Adipose tissue (tissue), 3 donors: Measurements from ENCODE around the gene TGIF2. TPM values are rescaled to one million over a fixed set of nuclear protein-coding genes. Genes with fewer than 3 reads are reported as not detected.
"Not testable (repeated sequence)": the region's sequence is repeated elsewhere in the genome, so short reads cannot be mapped to it uniquely, and the experiment has no call there.

ENCODE experiments used
- H3K27ac ChIP-seq: one replicate; pipeline ENCODE4 v1.5.1; 2013; ENCODE audit warnings: low read depth, low read length
- WGBS, 3 donors: extraction: QIAGEN DNeasy Blood & Tissue Kit; methylation state at CpG; one replicate each; pipeline ENCODE4 v1.1.7; 2013; 5-methylcytosine and 5-hydroxymethylcytosine counted together
- polyA plus RNA-seq, 3 donors: library from polyadenylated mRNA; stranded (reverse); fragments of 200-250 nt; gene quantifications; one replicate each; pipeline ENCODE4 v1.2.3, GENCODE V29; 2013
- donor health status: healthy with polysubstance abuse.
- donor health status: Bipolar disorder and iron deficiency.
- donor health status: healthy.

TGIF2 gene
- polyA plus RNA-seq, 3 donors = 6.3 to 7.3 (median 6.4) TPM

DNA sequence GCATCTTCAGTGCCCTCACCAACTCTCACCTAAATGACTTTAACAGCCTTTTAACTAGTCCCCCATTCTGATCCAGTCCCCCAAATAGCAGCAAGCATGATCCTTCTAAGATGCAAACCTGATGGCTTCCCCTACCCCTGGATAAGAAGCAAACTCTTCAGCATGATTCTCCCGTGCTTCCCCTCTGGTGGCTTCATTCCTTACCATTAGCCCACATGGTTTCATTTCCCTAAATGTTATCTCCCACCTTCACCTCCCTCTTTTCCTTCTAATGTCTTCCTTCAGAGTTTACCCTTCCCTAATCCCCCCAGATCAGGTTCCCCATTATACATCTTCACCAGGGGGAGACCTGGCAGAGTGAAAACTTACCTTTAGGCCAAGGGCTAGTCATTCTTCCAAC, 28.1 kb downstream of the TGIF2 start:
- H3K27ac ChIP-seq = no peak overlapping the region
- WGBS, 3 donors = 43 to 52% (median 44%) methylated on average over 1 of the region's 1 CpG

DNA sequence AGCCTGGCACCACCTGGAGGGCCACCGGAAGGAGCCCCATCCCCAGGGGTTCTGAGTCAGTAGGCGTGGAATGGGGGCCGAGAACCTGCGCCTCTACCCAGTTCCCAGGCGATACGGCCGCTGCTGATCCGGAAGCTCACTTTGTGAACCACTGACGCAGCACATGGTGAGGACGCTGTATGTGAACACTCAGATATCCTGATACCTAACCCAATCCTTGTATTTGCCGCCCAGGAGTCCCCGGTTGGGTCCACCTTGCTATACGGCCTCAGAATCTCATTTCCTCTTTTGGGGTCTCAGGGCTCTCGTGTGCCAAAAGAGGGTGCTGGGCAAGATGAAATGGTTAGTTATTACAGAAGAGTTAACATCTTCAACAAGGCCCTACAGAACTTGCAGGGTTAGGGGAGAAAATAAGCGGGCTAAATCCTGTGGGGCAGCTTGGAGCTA, 31.6 kb downstream of the TGIF2 start:
- WGBS, 3 donors = 32 to 59% (median 33%) methylated on average over 15 of the region's 15 CpGs
- H3K27ac ChIP-seq = peak overlapping the region; percentile 66

DNA sequence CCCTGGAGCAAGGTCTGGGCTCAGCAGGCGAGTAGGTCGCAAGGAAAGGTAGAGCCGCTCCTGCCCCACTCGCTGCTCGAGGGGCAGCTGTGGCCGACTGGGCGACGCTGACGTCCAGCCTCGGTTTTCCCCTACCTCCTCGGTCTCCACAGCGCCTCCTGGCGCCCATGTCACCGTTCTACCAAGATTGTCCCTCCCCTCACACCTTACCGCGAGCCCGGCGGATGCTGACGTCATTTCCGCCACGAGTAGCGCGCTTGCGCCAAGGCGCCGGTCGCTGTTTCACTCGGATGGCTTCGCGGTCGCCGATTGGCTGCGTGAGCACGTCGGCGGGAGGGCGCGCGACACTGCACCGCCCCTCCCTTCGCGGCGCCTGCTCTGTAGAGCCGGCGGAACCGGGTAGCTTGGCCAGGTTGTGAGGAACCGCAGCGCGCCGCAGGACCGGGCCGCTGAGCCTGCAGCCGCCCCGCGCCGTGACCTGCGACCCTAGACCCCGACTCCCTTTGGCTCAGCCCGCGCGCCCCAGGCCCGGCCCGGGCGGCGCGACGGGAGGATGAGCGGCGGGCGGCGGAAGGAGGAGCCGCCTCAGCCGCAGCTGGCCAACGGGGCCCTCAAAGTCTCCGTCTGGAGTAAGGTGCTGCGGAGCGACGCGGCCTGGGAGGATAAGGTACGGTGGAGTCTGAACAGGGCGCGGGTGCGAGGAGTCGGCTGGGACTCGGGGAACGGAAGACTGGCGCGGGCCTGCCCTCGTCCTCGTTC, 32.2 kb downstream of the TGIF2 start, which contains the start of gene RAB5IF:
Gene RAB5IF (plus strand): TSS at position 381 of the 759 bp plus-strand sequence. CDS start 173 bp downstream, at position 554.
- 0% methylated on average over 79 to 90 of the region's 90 CpGs for WGBS, 3 donors
- peak within 1 kb of the TSS; percentile 84 for H3K27ac ChIP-seq

DNA sequence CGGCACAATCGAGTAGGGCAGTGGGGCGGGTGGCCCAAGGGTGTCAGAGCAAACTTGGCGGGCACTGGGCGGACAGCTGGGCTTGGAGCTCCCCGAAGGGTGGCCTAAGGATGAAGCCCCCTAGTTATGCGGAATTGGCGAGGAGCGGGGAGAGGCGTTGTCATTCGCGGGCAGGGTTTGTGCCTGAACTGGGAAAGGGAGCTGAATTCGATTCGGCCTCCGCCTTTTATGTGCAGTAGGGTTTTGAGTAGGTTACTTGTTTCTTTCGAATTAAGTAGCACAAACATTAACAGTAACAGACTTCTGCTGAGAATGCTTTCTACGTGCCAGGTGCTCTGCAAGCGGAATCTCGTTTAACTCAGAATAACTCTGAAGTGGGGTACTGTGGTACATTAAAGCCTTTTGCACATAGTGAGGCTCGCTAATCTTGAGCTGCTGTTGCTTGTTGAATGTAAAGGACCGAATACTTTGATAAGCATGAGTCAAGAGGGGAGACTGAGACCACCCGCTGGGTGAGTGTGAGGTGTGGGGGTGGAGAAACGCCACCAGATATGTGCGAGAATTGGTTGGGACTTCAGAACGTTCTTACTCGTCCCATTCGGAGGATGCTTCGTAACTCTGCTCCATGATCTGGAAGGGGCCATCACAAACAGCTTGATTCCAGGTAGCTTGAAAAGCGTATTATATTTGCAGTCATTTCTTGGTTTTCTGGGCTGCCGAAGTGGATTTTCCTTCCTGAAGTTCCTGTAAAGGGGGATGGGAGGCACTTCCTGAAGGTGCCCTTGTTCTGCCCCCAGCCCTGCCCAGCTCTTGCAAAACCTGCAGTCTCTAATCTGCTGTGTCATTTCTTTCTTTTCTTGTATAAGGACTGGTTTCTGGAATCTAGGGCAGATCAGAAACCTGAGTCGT, 33.0 kb downstream of the TGIF2 start:
- H3K27ac ChIP-seq = peak overlapping the region; percentile 84
- 1% methylated on average over 31 of the region's 31 CpGs for WGBS, 3 donors

DNA sequence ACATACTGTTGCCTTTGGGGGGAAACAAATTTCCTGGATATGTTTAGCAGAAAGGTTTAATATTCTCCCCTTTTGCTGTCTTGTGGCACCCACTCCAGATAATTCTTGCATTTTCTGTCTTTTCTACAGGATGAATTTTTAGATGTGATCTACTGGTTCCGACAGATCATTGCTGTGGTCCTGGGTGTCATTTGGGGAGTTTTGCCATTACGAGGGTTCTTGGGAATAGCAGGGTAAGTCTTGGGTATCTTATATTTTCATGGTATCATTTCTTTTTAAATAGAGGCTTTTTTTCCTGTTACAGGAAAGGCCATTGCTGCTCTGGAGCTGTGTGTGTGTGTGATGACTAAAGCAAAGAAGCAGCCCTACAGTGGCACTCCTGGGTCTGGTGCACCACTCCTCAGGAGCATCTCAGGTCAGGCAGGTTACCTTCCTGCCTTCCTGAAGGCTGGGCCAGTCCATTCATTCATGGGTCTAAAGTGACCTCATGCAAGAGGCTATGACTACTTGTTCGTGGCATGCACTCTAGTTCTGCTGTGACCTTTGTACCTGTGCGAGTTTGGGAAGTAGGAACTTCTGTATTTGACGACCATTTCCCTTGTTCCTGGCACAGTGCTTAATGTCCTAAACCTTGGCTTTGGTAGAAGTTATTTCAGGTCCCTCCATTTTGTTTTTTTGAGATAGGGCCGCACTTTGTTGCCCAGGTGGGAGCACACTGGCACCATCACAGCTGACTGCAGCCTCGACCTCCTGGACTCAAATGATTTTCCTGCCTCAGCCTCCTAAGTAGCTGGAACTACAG, 34.4 kb downstream of the TGIF2 start:
- H3K27ac ChIP-seq = no peak overlapping the region
- 69 to 72% (median 70%) methylated on average over 7 of the region's 7 CpGs for WGBS, 3 donors

DNA sequence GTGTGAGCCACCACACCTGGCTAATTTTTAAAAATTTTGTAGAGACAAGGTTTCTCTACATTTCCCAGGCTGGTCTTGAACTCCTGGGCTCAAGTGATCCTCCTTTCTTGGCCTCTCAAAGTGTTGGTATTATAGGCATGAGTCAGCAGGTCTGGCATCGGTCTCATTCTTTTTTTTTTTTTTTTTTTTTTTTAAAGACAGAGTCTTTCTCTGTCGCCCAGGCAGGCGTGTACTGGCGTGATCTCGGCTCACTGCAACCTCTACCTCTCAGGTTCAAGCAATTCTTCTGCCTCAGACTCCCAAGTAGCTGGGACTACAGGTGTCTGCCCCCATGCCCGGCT, 35.0 kb downstream of the TGIF2 start:
- H3K27ac ChIP-seq = not testable (repeated sequence)
- 85 to 93% (median 85%) methylated on average over 6 of the region's 6 CpGs for WGBS, 3 donors

DNA sequence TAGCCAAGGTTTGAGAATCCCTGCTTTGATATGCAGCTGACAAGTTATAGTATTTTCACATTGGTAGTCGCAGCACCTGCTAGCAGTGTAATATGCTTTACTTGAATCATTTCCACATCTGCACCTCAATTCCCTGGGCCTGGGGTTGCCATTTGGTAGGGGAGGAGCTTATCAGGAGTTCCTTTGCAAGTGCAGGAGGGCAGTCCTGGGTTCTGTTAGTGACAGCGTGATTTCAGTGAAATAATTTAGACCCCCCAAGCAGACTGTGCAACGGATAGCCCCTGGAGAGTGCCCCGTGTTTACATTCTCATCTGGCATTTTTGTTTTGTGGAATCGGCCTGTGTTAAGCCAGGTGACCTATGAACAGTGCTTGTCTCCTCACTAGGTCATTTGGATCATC, 38.2 kb downstream of the TGIF2 start:
- 78 to 89% (median 87%) methylated on average over 5 of the region's 5 CpGs for WGBS, 3 donors
- no peak overlapping the region for H3K27ac ChIP-seq

DNA sequence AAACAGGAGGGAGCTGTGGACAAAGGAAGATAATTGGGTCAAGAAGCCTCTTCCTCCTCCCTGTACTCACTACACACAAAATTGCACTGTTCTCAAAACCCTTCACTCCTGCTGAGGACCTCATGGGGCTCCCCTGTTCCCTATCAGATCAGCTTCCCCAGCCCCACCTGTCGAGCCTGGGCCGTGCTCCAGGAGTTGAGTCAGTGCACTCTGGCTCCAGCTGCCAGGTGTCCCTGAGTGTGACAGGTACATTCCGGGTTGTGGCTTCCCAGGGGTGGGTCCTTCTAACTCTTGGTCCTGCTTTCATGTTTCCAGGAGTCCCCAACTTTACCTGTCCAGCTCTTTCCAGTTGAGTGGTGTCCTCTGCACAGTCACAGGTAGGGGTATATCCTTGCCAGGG, 40.6 kb downstream of the TGIF2 start:
- H3K27ac ChIP-seq = no peak overlapping the region
- WGBS, 3 donors = 36 to 84% (median 79%) methylated on average over 3 of the region's 3 CpGs

DNA sequence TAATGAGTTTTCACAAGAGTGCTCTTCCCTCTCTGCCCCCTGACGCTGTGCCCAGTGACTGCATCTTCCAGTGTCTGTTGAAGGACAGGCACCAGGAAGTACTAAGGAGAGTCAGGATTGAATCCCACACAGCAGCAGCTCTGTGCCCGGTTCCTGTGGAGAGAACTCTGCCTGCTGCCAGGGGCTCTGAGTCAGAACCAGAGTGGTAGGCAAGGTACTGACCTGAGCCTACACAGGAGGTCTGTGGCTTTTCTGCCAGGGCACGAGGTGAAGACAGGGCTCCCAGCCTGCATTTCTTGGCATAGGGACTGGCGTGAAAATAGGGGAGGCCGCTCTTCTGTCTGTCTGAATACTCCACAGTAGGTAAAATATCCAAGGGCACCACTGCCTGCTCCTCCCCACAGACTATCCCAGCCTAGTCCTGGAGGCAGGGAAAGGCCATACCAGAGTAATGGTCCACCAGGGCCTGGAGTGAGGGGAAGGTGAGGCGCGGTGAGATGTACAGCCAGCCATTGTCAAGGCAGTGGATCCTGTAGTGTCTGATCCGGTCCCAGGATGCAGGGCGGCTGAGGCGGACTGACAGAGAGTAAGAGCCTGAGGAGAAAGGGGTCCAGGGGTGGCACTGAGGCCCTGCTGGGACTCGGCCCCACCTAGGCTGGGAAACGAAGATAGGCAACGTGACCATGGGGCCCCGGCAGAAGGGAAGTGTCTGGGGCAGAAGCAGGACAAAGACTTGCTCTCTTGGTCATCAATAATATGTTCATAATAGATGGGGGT, 41.6 kb downstream of the TGIF2 start:
- H3K27ac ChIP-seq = no peak overlapping the region
- WGBS, 3 donors = 84 to 85% (median 85%) methylated on average over 14 of the region's 14 CpGs

DNA sequence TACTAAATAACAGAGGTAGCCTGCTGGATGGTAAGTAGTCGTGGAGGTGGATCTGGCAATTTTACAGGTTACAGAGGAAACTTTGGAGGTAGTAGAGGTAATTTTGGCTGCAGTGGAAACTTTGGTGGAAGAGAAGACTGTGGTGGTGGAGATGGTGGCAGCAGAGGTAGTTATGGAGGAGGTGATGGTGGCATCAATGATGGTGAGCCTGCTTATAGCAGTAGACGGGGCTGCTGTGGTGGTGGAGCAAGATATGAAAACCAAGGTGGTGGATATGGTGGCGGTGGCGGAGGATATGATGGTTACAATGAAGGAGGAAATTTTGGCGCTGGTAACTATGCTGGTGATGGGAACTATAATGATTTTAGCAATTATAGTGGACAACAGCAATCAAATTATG, 47.5 kb downstream of the TGIF2 start:
- no peak overlapping the region for H3K27ac ChIP-seq
- WGBS, 3 donors = 93 to 96% (median 95%) methylated on average over 5 of the region's 5 CpGs

DNA sequence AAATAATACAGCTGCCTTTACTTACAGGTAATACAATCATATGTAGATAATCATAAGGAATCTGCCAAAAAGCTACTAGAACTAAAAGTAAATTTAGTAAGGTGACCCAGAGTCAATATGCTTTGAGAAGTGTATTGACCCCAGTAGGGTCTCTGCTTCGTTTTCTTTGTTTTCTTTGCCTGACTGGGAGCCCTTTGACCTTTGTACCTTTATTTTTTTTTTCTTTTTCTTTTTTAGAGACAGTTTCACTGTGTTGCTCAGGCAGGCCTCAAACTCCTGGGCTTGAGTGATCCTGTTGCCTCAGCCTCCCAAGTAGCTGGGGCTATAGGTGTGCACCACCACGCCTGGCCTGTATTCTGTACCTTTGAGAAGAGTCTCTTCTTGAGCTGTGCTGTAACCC, 50.0 kb downstream of the TGIF2 start:
- WGBS, 3 donors = 68 to 96% (median 96%) methylated on average over 2 of the region's 2 CpGs
- no peak overlapping the region for H3K27ac ChIP-seq

DNA sequence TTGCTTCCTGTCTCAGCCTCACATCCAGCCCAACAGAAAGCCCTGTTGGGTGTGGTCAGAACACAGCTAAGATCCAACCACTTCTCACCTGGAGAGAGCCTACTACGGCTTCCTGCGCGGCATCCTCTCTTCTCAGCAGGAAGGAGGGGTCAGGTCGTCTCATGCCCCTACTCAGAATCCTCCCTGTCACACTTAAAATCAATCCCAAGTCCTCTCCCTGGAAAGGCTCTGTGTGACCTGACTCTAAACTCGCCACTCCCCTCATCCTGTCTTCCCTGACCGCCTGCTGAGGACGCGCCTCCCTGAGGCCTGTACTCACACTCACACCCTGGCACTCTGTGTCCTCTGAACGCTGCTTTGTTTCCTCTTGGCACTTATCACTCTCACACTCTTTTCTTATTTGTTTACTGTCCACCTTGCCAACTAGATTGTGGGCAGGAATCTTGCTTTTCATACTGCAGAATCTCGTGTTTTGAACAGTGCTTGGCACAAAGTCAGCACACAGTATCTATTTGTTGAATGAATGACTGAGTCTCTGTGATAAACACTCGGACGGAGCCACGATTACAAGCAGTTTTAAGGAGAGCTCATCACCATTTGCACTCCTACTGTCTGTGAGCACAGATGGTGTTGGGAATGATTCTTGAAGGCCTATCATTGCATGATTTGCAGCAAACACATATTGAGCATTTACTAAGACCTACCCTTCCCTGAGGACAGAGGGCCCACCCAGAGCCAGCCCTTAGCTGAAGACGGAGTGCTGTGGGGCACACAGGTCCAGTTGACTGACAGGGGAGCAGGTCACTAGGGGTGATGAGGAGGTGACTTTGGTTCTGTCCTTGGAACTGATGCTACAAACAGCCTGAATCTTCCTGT, 50.9 kb downstream of the TGIF2 start:
- WGBS, 3 donors = 34 to 65% (median 63%) methylated on average over 14 of the region's 14 CpGs
- no peak overlapping the region for H3K27ac ChIP-seq

DNA sequence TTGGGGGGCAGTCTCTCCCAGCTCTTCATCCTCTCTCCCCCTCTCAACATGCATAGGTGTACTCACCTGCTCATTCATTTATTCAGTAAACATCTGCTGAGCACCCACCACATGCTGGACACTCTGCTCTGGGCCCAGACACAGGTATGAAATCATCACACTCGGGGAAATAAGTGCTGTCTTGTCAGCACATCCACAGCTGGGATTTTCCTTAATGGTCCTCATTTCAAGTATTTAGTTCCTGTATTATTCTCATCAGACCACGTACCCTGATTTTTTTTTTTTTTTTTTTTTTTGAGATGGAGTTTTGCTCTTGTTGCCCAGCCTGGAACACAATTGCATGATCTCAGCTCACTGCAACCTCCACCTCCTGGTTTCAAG, 51.5 kb downstream of the TGIF2 start:
- WGBS, 3 donors = 72 to 96% (median 86%) methylated on average over 1 to 2 of the region's 2 CpGs
- H3K27ac ChIP-seq = no peak overlapping the region

DNA sequence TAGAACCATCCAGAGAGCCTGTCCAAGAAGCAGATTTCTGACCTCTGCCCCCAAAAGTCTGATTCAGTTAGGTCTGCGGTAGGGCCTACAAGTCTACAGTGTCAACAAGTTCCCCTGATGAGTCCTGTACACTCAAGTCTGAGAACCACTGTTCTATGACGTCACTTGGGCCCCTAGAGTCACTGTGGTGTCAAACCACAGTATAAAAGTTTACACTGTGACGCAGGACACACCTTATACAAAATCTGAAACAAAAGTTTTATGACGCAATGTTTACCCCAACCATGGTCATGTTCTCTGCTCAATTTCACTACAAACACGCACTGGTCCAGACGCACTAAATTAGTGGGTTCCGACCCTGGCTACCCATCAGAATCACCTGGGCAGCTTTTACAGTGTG, 54.7 kb downstream of the TGIF2 start:
- WGBS, 3 donors = 78 to 89% (median 88%) methylated on average over 7 of the region's 7 CpGs
- no peak overlapping the region for H3K27ac ChIP-seq

DNA sequence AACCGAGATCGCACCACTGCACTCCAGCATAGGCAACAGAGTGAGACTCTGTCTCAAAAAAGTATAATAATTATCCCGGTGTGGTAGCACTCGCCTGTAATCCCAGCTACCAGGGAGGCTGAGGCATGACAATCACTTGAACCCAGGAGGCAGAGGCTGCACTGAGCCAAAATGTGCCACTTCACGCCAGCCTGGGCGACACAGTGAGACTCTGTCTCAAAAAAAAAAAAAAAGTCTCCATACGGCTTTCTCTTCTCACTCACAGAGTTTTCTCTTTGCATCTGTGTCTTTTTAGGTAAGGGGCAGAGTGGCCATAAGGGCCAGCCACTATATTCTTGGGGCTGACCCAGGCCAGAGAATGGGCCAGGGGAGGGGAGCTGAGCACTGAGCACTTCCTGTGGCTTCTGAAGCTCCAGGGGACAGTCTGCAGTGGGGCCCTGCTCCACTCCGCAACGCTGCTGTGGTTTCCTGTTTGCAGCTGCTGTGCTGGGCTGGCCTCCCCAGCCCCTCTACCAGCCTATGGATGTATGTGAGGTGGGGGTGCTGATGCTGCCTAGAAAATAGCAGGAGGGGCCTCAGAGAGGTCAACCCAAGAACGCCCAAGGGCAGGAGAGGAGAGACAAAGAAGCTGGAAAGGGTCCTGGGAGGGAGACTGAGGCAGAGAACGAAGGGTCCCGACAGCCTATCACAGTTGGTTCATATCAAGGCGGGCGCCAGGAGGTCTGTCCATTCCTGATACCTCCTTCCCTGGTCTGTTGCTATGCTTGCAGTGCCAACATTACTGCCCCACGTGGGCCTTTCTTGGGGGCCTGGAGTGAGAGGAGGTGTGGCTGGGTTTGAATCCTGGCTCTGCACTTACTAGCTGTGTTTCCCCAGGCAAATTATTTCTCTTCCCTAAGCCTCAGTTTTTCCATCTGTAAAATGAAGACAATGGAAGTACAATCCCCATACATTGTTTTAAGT, 56.6 kb downstream of the TGIF2 start:
- 63 to 76% (median 67%) methylated on average over 15 of the region's 15 CpGs for WGBS, 3 donors
- no peak overlapping the region for H3K27ac ChIP-seq

DNA sequence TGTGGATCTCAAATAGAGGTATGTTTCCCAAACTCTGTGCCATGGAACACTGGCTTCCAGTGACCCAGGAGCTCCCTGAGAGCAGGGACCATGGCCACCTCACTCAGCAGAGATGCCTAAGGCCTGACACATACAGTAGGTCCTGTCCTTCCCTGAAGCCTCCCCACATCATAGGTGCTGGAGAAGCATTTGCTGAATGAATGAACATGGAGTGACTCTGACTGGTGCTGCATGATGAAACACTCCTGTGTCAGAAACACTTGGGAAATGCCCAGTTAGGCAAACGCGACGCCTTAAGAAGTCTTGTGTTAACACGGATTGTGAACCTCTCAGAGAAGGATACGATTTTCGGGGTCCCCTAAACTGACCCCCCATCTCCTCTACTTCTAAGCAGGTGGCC, 58.2 kb downstream of the TGIF2 start:
- 73 to 90% (median 80%) methylated on average over 6 of the region's 6 CpGs for WGBS, 3 donors
- no peak overlapping the region for H3K27ac ChIP-seq
